ENCODE measurements around the gene EDIL3.
A peak's percentile ranks its signal among the peaks of the same experiment; 100 is the strongest.
"Not testable (repeated sequence)": the region's sequence is repeated elsewhere in the genome, so short reads cannot be mapped to it uniquely, and the experiment has no call there.

EDIL3 gene

GRCh38 chr5:84032324-84032723 lies 352.4 kb downstream of the EDIL3 start:
- DNase-seq = no peak

GRCh38 chr5:84028093-84028492 lies 356.6 kb downstream of the EDIL3 start:
- no peak for DNase-seq

GRCh38 chr5:84018521-84018920 lies 366.2 kb downstream of the EDIL3 start:
- DNase-seq = not testable (repeated sequence)

- DNase-seq = no peak
Observed at GRCh38 chr5:84017523-84018172, 367.0 kb downstream of the EDIL3 start.

- DNase-seq = no peak
Observed at GRCh38 chr5:84016085-84016484, 368.6 kb downstream of the EDIL3 start.

- no peak for DNase-seq
Observed at GRCh38 chr5:84014966-84015365, 369.7 kb downstream of the EDIL3 start.

- DNase-seq = no peak
Observed at GRCh38 chr5:83993803-83994202, 390.9 kb downstream of the EDIL3 start.

GRCh38 chr5:83991566-83992224 lies 393.0 kb downstream of the EDIL3 start:
- DNase-seq = no peak

- no peak for DNase-seq
Observed at GRCh38 chr5:83988293-83988685, 396.4 kb downstream of the EDIL3 start.

GRCh38 chr5:83987513-83988292 lies 397.0 kb downstream of the EDIL3 start:
- no peak for DNase-seq

GRCh38 chr5:83983852-83984251 lies 400.8 kb downstream of the EDIL3 start:
- no peak for DNase-seq

- DNase-seq = no peak
Observed at GRCh38 chr5:83973925-83974815, 410.5 kb downstream of the EDIL3 start.

- no peak for DNase-seq
Observed at GRCh38 chr5:83972909-83973308, 411.8 kb downstream of the EDIL3 start.

- DNase-seq = no peak
Observed at GRCh38 chr5:83972236-83972635, 412.4 kb downstream of the EDIL3 start.

- no peak for DNase-seq
Observed at GRCh38 chr5:83967417-83967816, 417.3 kb downstream of the EDIL3 start.

GRCh38 chr5:83965441-83965840 lies 419.2 kb downstream of the EDIL3 start:
- no peak for DNase-seq

- no peak for DNase-seq
Observed at GRCh38 chr5:83964271-83964670, 420.4 kb downstream of the EDIL3 start.

- peak; percentile 73 for DNase-seq
Observed at GRCh38 chr5:83957188-83957587, 427.5 kb downstream of the EDIL3 start.

GRCh38 chr5:83956386-83956785 lies 428.3 kb downstream of the EDIL3 start:
- DNase-seq = no peak

GRCh38 chr5:83955916-83956315 lies 428.8 kb downstream of the EDIL3 start:
- DNase-seq = no peak

GRCh38 chr5:83947763-83948162 lies 436.9 kb downstream of the EDIL3 start:
- no peak for DNase-seq

- DNase-seq = no peak
Observed at GRCh38 chr5:83946516-83946915, 438.2 kb downstream of the EDIL3 start.

- DNase-seq = no peak
Observed at GRCh38 chr5:83942155-83942554, 442.5 kb downstream of the EDIL3 start.
